DOHH2 (cell line): ENCODE data around the gene TFDP1.

ENCODE experiments used
- EZH2phosphoT487 ChIP-seq: fragments of 200-600 bp; sonication (generic); IDR thresholded peaks from 2 replicates; pipeline ENCODE4 v1.6.1; 2017; ENCODE audit warnings: borderline replicate concordance, mild to moderate bottlenecking, antibody characterized with exemption, low read length, moderate library complexity, mixed read lengths
- TF ChIP-seq, protein P1 (sequence below): fragments of 200-600 bp; sonication (generic); IDR thresholded peaks from one replicate; pipeline ENCODE4 v1.5.1; 2014; ENCODE audit warnings: antibody characterized with exemption, mild to moderate bottlenecking, low read depth, low read length; ENCODE audit not compliant: poor library complexity, severe bottlenecking

GRCh38 chr13:113542751-113543424 lies 41.7 kb upstream of the TFDP1 start:
- TF ChIP-seq, protein P1, sequence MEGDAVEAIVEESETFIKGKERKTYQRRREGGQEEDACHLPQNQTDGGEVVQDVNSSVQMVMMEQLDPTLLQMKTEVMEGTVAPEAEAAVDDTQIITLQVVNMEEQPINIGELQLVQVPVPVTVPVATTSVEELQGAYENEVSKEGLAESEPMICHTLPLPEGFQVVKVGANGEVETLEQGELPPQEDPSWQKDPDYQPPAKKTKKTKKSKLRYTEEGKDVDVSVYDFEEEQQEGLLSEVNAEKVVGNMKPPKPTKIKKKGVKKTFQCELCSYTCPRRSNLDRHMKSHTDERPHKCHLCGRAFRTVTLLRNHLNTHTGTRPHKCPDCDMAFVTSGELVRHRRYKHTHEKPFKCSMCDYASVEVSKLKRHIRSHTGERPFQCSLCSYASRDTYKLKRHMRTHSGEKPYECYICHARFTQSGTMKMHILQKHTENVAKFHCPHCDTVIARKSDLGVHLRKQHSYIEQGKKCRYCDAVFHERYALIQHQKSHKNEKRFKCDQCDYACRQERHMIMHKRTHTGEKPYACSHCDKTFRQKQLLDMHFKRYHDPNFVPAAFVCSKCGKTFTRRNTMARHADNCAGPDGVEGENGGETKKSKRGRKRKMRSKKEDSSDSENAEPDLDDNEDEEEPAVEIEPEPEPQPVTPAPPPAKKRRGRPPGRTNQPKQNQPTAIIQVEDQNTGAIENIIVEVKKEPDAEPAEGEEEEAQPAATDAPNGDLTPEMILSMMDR, result no peak
- TF ChIP-seq EZH2phosphoT487, result no peak
